ENCODE results near the gene CAB39L.

Gene CAB39L

GRCh38 chr13:49370371-49370770 lies 73.5 kb downstream of the CAB39L start:
- Histone ChIP-seq H3K9ac (ENCODE audit: low read length in 2 of 2) (no peak overlapping the region), H3K4me3 (ENCODE audit: low read length in 2 of 2) (no peak overlapping the region), H3K36me3 (ENCODE audit: control insufficient read depth in 2 of 2, insufficient read depth in 2 of 2, low read length in 2 of 2) (no peaks in the 10 kb centered on the region), H3K9me3 (ENCODE audit: control insufficient read depth in 2 of 2, low read length in 2 of 2) (no peaks in the 10 kb centered on the region), H3K4me1 (ENCODE audit: control insufficient read depth, insufficient read depth, low read length) (peaks cover 10% of the 10 kb centered on the region), H3K27me3 (ENCODE audit: control insufficient read depth in 1 of 2, insufficient read depth in 2 of 2, low read length in 2 of 2) (no peaks in the 10 kb centered on the region), H3K27ac (ENCODE audit: low read length) (no peak overlapping the region)

DNA sequence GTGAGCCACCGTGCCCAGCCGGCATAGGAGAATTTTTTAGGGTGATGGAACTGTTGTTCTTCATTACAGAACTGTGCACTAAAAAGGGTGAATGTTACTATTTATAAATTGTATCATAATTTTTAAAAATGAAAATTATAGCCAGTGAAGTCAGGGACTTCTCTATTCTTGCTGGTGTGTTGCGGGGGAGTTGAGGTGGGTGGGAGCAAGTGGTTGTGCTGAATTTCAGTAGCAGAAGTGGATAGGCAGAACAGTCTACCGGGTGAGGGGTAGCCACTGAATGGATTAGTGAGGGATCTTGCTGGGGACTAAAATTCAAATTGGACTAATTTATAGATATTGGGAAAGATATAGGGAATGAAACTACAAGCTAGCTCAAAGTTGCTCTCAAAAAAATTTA lies 74.0 kb downstream of the CAB39L start:
- Histone ChIP-seq H3K4me1 (ENCODE audit: control insufficient read depth, insufficient read depth, low read length) (peaks cover 10% of the 10 kb centered on the region), H3K36me3 (ENCODE audit: control insufficient read depth in 2 of 2, insufficient read depth in 2 of 2, low read length in 2 of 2) (no peaks in the 10 kb centered on the region), H3K4me3 (ENCODE audit: low read length in 2 of 2) (no peak overlapping the region), H3K27ac (ENCODE audit: low read length) (no peak overlapping the region), H3K9me3 (ENCODE audit: control insufficient read depth in 2 of 2, low read length in 2 of 2) (no peaks in the 10 kb centered on the region), H3K9ac (ENCODE audit: low read length in 2 of 2) (no peak overlapping the region), H3K27me3 (ENCODE audit: control insufficient read depth in 1 of 2, insufficient read depth in 2 of 2, low read length in 2 of 2) (no peaks in the 10 kb centered on the region)

DNA sequence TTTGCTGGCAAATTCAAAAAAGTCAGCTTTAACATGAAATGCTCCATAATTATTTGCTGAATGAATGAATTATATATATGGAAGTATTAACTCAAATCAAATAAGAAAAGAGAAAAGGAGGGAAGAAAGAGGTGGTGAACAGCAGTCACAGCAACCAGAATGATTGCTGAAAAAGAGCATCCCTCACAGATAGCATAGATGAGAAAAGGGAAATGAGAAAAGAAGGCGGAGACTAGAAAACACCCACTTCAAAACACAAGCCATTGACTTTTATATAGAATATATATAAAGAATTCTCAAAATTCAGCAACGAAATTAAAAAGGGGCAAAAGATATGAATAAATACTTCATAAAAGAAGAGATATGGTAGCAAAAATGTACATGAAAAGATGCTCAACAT lies 75.2 kb downstream of the CAB39L start:
- Histone ChIP-seq H3K9me3 (ENCODE audit: control insufficient read depth in 2 of 2, low read length in 2 of 2) (no peaks in the 10 kb centered on the region), H3K36me3 (ENCODE audit: control insufficient read depth in 2 of 2, insufficient read depth in 2 of 2, low read length in 2 of 2) (no peaks in the 10 kb centered on the region), H3K4me1 (ENCODE audit: control insufficient read depth, insufficient read depth, low read length) (peaks cover 10% of the 10 kb centered on the region), H3K9ac (ENCODE audit: low read length in 2 of 2) (no peak overlapping the region), H3K27me3 (ENCODE audit: control insufficient read depth in 1 of 2, insufficient read depth in 2 of 2, low read length in 2 of 2) (no peaks in the 10 kb centered on the region), H3K4me3 (ENCODE audit: low read length in 2 of 2) (no peak overlapping the region), H3K27ac (ENCODE audit: low read length) (no peak overlapping the region)

GRCh38 chr13:49367640-49368422 lies 76.0 kb downstream of the CAB39L start:
- Histone ChIP-seq H3K9ac (ENCODE audit: low read length in 2 of 2) (no peak overlapping the region), H3K36me3 (ENCODE audit: control insufficient read depth in 2 of 2, insufficient read depth in 2 of 2, low read length in 2 of 2) (no peaks in the 10 kb centered on the region), H3K27ac (ENCODE audit: low read length) (no peak overlapping the region), H3K4me1 (ENCODE audit: control insufficient read depth, insufficient read depth, low read length) (peaks cover 10% of the 10 kb centered on the region), H3K4me3 (ENCODE audit: low read length in 2 of 2) (peak overlapping the region in 1 of 2 donors; percentile 23), H3K9me3 (ENCODE audit: control insufficient read depth in 2 of 2, low read length in 2 of 2) (no peaks in the 10 kb centered on the region), H3K27me3 (ENCODE audit: control insufficient read depth in 1 of 2, insufficient read depth in 2 of 2, low read length in 2 of 2) (no peaks in the 10 kb centered on the region)

- Histone ChIP-seq H3K4me3 (ENCODE audit: low read length in 2 of 2) (no peak overlapping the region), H3K9ac (ENCODE audit: low read length in 2 of 2) (no peak overlapping the region), H3K4me1 (ENCODE audit: control insufficient read depth, insufficient read depth, low read length) (peaks cover 10% of the 10 kb centered on the region), H3K9me3 (ENCODE audit: control insufficient read depth in 2 of 2, low read length in 2 of 2) (no peaks in the 10 kb centered on the region), H3K27ac (ENCODE audit: low read length) (no peak overlapping the region), H3K36me3 (ENCODE audit: control insufficient read depth in 2 of 2, insufficient read depth in 2 of 2, low read length in 2 of 2) (no peaks in the 10 kb centered on the region), H3K27me3 (ENCODE audit: control insufficient read depth in 1 of 2, insufficient read depth in 2 of 2, low read length in 2 of 2) (no peaks in the 10 kb centered on the region)
These were observed 77.0 kb downstream of the CAB39L start for GRCh38 chr13:49366841-49367240.

- H3K36me3 ChIP-seq (ENCODE audit: control insufficient read depth in 2 of 2, insufficient read depth in 2 of 2, low read length in 2 of 2) = peaks cover 7 to 12% of the 10 kb centered on the region in 2 donors
- no peaks in the 10 kb centered on the region for H3K4me1 ChIP-seq (ENCODE audit: control insufficient read depth, insufficient read depth, low read length)
- no peaks in the 10 kb centered on the region for H3K9me3 ChIP-seq (ENCODE audit: control insufficient read depth in 2 of 2, low read length in 2 of 2)
- H3K9ac ChIP-seq (ENCODE audit: low read length in 2 of 2) = no peak overlapping the region
- no peak overlapping the region for H3K4me3 ChIP-seq (ENCODE audit: low read length in 2 of 2)
- H3K27me3 ChIP-seq (ENCODE audit: control insufficient read depth in 1 of 2, insufficient read depth in 2 of 2, low read length in 2 of 2) = no peaks in the 10 kb centered on the region
- H3K27ac ChIP-seq (ENCODE audit: low read length) = no peak overlapping the region
These were observed 86.2 kb downstream of the CAB39L start for GRCh38 chr13:49357694-49358093.

GRCh38 chr13:49356223-49356622 lies 87.6 kb downstream of the CAB39L start:
- peaks cover 7 to 12% of the 10 kb centered on the region in 2 donors for H3K36me3 ChIP-seq (ENCODE audit: control insufficient read depth in 2 of 2, insufficient read depth in 2 of 2, low read length in 2 of 2)
- no peaks in the 10 kb centered on the region for H3K27me3 ChIP-seq (ENCODE audit: control insufficient read depth in 1 of 2, insufficient read depth in 2 of 2, low read length in 2 of 2)
- peak overlapping the region; percentile 32 for H3K27ac ChIP-seq (ENCODE audit: low read length)
- H3K4me1 ChIP-seq (ENCODE audit: control insufficient read depth, insufficient read depth, low read length) = peaks cover 3% of the 10 kb centered on the region
- H3K9ac ChIP-seq (ENCODE audit: low read length in 2 of 2) = no peak overlapping the region
- no peaks in the 10 kb centered on the region for H3K9me3 ChIP-seq (ENCODE audit: control insufficient read depth in 2 of 2, low read length in 2 of 2)
- no peak overlapping the region for H3K4me3 ChIP-seq (ENCODE audit: low read length in 2 of 2)

- Histone ChIP-seq H3K4me3 (ENCODE audit: low read length in 2 of 2) (no peak overlapping the region), H3K27ac (ENCODE audit: low read length) (no peak overlapping the region), H3K36me3 (ENCODE audit: control insufficient read depth in 2 of 2, insufficient read depth in 2 of 2, low read length in 2 of 2) (peaks cover 7 to 18% of the 10 kb centered on the region in 2 donors), H3K27me3 (ENCODE audit: control insufficient read depth in 1 of 2, insufficient read depth in 2 of 2, low read length in 2 of 2) (no peaks in the 10 kb centered on the region), H3K9ac (ENCODE audit: low read length in 2 of 2) (no peak overlapping the region), H3K4me1 (ENCODE audit: control insufficient read depth, insufficient read depth, low read length) (peaks cover 3% of the 10 kb centered on the region), H3K9me3 (ENCODE audit: control insufficient read depth in 2 of 2, low read length in 2 of 2) (no peaks in the 10 kb centered on the region)
These were observed 89.1 kb downstream of the CAB39L start for GRCh38 chr13:49354719-49355118.

DNA sequence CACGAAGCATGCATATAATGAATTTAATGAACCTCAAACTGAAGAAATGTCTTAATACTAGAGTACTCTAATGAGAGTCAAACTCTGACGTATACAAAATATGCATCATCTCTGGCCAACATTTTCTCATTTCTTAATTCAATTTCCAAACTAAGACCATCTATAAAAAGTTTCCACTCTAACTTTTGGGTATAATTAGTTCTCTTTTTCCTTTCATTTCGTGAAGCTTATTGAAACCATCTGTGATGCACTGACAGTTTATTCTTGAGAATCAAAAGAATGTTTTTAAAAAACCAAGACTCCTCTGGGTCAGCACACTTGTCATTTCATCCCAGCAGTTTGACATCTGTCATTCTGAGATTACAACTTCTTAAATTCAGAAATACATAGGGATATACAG lies 90.0 kb downstream of the CAB39L start:
- Histone ChIP-seq H3K9ac (ENCODE audit: low read length in 2 of 2) (no peak overlapping the region), H3K4me1 (ENCODE audit: control insufficient read depth, insufficient read depth, low read length) (peaks cover 3% of the 10 kb centered on the region), H3K9me3 (ENCODE audit: control insufficient read depth in 2 of 2, low read length in 2 of 2) (no peaks in the 10 kb centered on the region), H3K27me3 (ENCODE audit: control insufficient read depth in 1 of 2, insufficient read depth in 2 of 2, low read length in 2 of 2) (no peaks in the 10 kb centered on the region), H3K27ac (ENCODE audit: low read length) (no peak overlapping the region), H3K4me3 (ENCODE audit: low read length in 2 of 2) (no peak overlapping the region), H3K36me3 (ENCODE audit: control insufficient read depth in 2 of 2, insufficient read depth in 2 of 2, low read length in 2 of 2) (peaks cover 1 to 13% of the 10 kb centered on the region in 2 donors)

- H3K27me3 ChIP-seq (ENCODE audit: control insufficient read depth in 1 of 2, insufficient read depth in 2 of 2, low read length in 2 of 2) = no peaks in the 10 kb centered on the region
- H3K9ac ChIP-seq (ENCODE audit: low read length in 2 of 2) = no peak overlapping the region
- H3K36me3 ChIP-seq (ENCODE audit: control insufficient read depth in 2 of 2, insufficient read depth in 2 of 2, low read length in 2 of 2) = peaks cover 0 to 6% of the 10 kb centered on the region in 2 donors
- no peak overlapping the region for H3K4me3 ChIP-seq (ENCODE audit: low read length in 2 of 2)
- no peaks in the 10 kb centered on the region for H3K9me3 ChIP-seq (ENCODE audit: control insufficient read depth in 2 of 2, low read length in 2 of 2)
- peaks cover 3% of the 10 kb centered on the region for H3K4me1 ChIP-seq (ENCODE audit: control insufficient read depth, insufficient read depth, low read length)
- no peak overlapping the region for H3K27ac ChIP-seq (ENCODE audit: low read length)
These were observed 92.0 kb downstream of the CAB39L start for GRCh38 chr13:49351871-49352270.

- H3K27ac ChIP-seq (ENCODE audit: low read length) = no peak overlapping the region
- no peak overlapping the region for H3K9ac ChIP-seq (ENCODE audit: low read length in 2 of 2)
- no peak overlapping the region for H3K4me3 ChIP-seq (ENCODE audit: low read length in 2 of 2)
- peaks cover 0 to 8% of the 10 kb centered on the region in 2 donors for H3K36me3 ChIP-seq (ENCODE audit: control insufficient read depth in 2 of 2, insufficient read depth in 2 of 2, low read length in 2 of 2)
- no peaks in the 10 kb centered on the region for H3K27me3 ChIP-seq (ENCODE audit: control insufficient read depth in 1 of 2, insufficient read depth in 2 of 2, low read length in 2 of 2)
- no peaks in the 10 kb centered on the region for H3K9me3 ChIP-seq (ENCODE audit: control insufficient read depth in 2 of 2, low read length in 2 of 2)
- peaks cover 3% of the 10 kb centered on the region for H3K4me1 ChIP-seq (ENCODE audit: control insufficient read depth, insufficient read depth, low read length)
These were observed 95.1 kb downstream of the CAB39L start for GRCh38 chr13:49348751-49349150.

All from stomach smooth muscle (tissue), 2 donors.